ENCODE data around the gene NSL1.
"Not testable (repeated sequence)": the region's sequence is repeated elsewhere in the genome, so short reads cannot be mapped to it uniquely, and the experiment has no call there.

Gene NSL1

GRCh38 chr1:212782422-212783154, 9.0 kb downstream of the NSL1 start:
- DNase-seq (ENCODE audit: low read depth in 2 of 2), result no peak

- no peak for DNase-seq (ENCODE audit: low read depth in 2 of 2)
Observed at GRCh38 chr1:212781225-212781624, 10.4 kb downstream of the NSL1 start.

GRCh38 chr1:212780759-212781158, 10.8 kb downstream of the NSL1 start:
- no peak for DNase-seq (ENCODE audit: low read depth in 2 of 2)

GRCh38 chr1:212779086-212779485, 12.5 kb downstream of the NSL1 start:
- DNase-seq (ENCODE audit: low read depth in 2 of 2), result not testable (repeated sequence)

DNA sequence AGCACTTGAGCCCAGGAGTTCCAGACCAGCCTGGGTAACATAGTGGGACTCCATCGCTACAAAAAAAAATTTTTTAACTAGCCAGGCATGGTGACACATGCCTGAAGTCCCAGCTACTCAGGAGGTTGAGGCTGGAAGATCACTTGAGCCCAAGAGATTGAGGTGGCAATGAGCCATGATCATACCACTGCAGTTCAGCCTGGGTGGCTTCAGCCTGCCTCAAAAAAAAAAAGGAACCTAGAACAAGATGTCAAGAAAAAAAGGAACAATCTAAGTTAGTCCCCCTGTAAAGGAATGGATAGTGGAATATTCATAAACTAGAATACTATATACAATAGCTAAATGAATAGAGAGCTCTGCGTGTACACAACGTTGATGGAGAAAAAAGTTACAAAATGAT, 14.4 kb downstream of the NSL1 start:
- no peak for DNase-seq (ENCODE audit: low read depth in 2 of 2)

GRCh38 chr1:212775241-212775640, 16.3 kb downstream of the NSL1 start:
- no peak for DNase-seq (ENCODE audit: low read depth in 2 of 2)

DNA sequence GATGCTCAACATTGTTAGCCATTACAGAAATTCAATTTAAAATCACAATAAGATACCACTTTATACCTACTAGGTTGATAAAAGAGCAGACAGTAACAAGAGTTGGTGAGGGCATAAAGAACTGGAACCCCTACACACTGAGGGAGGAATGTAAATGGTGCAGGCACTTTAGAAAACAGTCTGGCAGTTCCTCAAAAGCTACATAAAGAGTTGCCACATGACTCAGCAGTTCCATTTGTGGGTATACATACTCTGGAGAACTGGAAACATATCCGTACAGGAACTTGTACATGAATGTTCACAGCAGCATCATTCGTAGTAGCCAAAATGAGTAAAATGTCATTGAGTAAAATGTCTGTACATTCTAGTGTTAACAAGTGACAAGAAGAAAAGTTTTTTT, 17.0 kb downstream of the NSL1 start:
- DNase-seq (ENCODE audit: low read depth in 2 of 2), result no peak

- no peak for DNase-seq (ENCODE audit: low read depth in 2 of 2)
Observed at GRCh38 chr1:212773011-212773410, 18.6 kb downstream of the NSL1 start.

DNA sequence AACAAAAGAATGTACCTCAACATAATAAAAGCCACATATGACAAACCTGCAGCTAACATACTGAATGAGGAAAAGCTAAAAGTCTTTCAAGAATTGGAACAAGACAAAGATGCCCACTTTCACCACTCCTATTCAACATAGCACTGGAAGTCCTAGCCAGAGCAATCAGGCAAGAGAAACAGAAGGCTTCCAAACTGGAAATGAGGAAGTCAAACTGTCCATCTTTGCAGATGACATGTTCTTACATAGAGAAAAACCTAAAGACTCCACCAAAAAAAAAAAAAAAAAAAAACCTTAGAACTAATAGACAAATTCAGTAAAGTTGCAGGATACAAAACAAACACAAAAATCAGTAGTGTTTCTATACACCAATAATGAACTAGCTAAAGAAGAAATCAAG, 20.2 kb downstream of the NSL1 start:
- DNase-seq (ENCODE audit: low read depth in 2 of 2), result no peak

- DNase-seq (ENCODE audit: low read depth in 2 of 2), result no peak
Observed at GRCh38 chr1:212769459-212770167, 22.0 kb downstream of the NSL1 start.

GRCh38 chr1:212766825-212767224, 24.8 kb downstream of the NSL1 start:
- DNase-seq (ENCODE audit: low read depth in 2 of 2), result not testable (repeated sequence)

- not testable (repeated sequence) for DNase-seq (ENCODE audit: low read depth in 2 of 2)
Observed at GRCh38 chr1:212764718-212765281, 26.8 kb downstream of the NSL1 start.

- DNase-seq (ENCODE audit: low read depth in 2 of 2), result no peak
Observed at GRCh38 chr1:212762839-212763238, 28.7 kb downstream of the NSL1 start.

DNA sequence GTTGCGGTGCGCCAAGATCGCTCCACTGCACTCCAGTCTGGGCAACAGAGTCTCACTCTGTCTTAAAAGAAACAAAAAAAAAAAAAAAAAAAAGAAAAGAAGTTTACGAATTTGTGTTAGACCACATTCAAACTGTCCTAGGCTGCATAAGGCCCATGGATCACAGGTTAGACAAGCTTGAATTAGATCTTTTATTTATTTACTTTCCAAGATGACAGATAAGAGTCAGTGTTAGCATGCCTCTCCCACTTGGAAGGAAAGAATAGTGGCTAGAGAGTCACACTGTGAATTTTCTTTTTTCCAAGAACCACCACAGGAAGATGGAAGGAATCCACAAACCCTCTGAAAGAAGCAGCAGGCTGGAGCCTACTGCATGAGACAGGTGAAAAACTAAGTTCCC, 29.3 kb downstream of the NSL1 start:
- no peak for DNase-seq (ENCODE audit: low read depth in 2 of 2)

DNA sequence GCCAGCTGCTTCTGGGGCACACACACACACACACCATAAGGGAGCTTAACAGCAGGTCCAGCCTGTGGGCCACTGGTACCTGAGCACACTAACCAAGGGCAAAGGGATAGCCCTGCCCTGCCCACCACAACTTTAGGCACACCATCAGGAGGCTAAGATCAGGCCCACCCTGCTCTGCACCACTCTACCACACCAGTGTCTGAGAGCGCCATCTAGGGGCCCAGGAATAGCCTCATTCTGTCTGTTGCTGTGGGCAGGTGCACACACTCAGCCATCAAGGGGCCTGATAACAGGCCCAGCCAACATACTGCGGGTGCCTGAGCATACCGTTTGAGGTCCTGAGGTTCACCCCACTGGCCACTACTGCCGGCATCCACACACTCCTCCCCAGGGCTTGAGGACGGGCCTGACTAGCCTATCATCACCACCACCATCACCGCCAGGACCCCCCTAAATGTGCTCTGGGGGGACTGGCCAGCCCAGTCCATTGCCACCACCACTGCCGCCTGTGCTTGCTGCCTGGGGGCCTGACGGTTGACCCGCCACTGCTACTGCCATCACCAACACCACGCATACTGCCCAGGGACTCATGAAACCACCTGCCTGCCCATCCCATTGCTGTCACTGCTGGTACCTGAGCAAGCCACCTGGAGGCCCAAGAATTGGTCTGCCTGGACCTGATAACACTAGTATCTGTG, 31.3 kb downstream of the NSL1 start:
- DNase-seq (ENCODE audit: low read depth in 2 of 2), result no peak

- DNase-seq (ENCODE audit: low read depth in 2 of 2), result no peak
Observed at GRCh38 chr1:212759683-212760082, 31.9 kb downstream of the NSL1 start.

DNA sequence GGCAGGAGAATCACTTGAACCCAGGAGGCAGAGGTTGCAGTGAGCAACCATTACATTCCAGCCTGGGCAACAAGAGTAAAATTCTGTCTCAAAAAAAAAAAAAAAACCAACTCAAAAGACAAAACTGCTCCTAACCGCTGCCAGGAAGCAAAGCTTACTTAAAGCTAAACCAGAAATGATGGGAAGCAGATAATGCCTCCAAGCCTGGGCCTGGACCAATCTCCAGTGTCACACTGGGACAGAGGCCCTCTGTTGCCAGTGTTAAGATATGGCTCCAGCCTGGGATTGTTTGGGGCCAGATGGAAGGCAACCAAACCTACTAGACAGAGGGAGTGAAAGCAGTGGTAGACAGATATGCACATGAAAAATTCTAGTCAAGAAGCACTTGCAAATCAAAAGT, 36.9 kb downstream of the NSL1 start:
- DNase-seq (ENCODE audit: low read depth in 2 of 2), result no peak

DNA sequence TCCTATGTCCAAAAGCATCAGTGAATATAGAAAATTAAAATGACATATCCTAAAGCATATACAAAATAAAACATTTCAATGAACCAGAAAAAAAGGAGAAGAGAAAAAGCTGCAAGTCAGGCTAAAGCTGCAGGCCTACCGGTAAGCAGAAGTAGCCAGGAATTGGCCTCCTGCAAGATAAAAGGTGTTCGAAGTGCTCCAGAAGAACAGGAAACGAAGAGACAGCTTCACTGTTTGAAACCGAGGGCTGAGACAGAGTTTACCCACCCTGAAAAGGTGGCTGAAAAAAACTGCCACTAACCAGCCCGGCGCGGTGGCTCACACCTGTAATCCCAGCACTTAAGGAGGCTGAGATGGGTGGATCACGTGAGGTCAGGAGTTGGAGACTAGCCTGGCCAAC, 37.4 kb downstream of the NSL1 start:
- no peak for DNase-seq (ENCODE audit: low read depth in 2 of 2)

GRCh38 chr1:212753749-212754148, 37.8 kb downstream of the NSL1 start:
- DNase-seq (ENCODE audit: low read depth in 2 of 2), result no peak

DNA sequence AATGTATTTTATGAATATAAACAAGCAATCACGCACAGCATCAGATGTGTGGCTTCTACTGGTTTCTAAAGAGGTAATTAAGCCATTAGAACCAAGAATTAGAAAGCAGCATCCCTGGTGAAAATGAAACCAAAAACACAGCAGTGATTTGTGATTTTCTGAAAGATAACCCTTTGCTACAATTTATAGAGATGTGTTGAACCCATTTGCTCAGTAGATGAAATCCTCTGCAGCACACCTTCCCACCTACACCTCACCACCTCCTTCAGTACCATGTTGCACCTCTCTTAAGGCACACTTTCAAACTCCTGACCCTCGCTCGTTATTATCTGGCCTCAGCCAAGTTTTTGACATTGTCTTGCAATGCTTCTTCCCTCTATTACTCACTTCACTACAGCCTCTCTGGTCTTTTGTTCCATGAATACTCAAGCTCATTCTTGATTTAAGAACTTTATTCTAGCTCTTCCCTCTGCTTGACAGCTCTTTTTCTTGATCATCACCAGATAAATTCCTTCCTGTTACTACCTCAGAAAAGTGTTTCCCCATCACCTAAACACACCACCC, 38.6 kb downstream of the NSL1 start:
- DNase-seq (ENCODE audit: low read depth in 2 of 2), result no peak

GRCh38 chr1:212752252-212752933, 39.2 kb downstream of the NSL1 start:
- DNase-seq (ENCODE audit: low read depth in 2 of 2), result no peak
